HG03575 (cell line): ENCODE data around the gene CHI3L1.
"Not testable (repeated sequence)": the region's sequence is repeated elsewhere in the genome, so short reads cannot be mapped to it uniquely, and the experiment has no call there.

Experiments
- ATAC-seq: cut with Tn5 transposase; IDR thresholded peaks from one replicate; pipeline ENCODE4 v1.9.1; 2021; ENCODE audit not compliant: unreplicated experiment, insufficient number of reproducible peaks, low FRiP score; ENCODE audit errors: extremely low read depth

The CHI3L1 gene

DNA sequence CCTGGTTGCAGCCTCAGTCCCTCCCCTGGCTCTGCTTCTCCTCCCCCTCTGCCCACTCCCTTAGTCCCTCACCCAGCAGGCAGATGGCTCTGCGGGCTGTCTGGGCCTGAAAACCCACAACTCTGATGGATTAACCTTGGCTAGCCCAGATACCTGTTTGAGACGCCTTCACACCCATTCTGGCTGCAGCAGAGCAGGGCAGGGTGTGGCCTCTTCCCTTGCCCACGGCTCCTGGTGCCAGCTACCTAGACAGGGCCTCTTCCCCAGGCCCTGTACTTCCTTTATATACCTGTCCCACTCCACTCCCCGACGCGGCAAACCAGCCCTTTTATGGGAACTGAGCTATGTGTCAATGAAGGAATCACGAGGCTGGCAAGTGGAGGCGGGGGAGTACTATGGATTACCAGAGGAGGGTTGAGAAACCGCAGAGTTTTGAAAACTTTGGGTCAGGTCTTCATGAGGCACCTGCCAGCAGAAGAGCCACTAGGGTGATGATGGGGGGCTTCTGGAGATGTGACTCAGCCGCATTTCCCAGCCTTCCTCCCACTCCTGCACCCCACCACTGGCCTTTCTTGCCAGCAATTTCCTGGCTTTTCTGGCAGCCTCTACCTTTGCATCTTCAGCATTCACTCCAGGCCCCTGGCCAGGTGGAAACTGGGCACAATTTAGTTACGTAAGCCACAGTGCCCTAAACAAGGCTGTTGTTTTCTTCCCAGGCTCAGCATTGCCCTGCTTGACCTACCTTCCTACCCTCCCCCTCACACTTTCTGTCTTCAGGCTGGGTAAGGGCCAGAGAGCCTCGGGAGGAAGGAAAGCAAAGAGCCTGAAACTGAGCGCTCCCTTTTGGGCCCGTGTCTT is at the start of gene CHI3L1:
TSS of gene CHI3L1 (minus strand) at position 259 of the 858 bp plus-strand sequence. CDS start at position 178, 81 bp downstream.
- ATAC-seq = no peak

DNA sequence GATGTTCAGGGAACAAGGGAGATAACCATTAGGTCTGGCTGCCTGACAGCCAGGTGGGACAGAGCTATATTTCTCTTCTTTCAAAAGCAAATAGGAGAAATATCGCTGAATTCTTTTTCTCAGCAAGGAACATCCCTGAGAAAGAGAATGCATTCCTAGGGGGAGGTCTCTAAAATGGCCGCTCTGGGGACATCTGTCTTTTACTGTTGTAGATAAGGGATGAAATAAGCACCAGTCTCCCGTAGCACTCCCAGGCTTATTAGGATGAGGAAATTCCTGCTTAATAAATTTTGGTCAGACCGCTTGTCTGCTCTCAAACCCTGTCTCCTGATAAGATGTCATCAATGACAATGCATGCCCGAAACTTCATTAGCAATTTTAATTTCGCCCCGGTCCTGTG is 48.4 kb upstream of the CHI3L1 start:
- ATAC-seq = not testable (repeated sequence)

DNA sequence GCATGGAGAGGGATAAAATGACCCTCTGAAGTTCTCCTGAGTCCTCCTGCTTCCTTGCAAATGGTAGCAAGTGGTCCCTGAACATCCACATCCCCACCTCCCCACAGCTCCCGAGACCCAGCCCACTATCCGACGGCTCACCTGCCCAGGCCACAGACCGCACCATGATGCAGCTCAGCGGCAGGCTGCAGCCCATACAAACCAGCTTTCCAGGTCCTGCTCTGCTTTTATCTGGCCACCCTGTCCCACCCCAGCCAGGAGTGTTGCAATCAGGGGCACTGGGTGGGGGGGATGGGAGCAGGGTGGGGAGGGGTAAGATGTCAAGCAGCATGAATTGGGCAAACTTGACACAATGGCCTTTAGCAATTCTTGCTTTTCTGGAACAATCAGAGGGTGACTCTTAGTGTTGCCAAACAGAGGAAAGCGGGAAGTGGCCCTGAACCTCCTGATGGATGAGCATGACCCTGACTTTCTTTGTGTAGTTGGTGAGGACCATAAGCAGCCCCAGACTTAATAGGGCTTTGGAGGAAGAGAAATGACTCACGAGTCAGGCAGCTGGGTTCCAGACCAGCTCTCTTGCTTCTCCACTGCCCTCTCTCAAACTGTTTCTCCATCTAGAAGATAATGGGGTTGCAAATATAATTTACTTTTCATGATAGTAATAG is 43.1 kb upstream of the CHI3L1 start, which contains the start of gene CHIT1:
TSS of gene CHIT1 (minus strand) at position 203 of the 665 bp plus-strand sequence. CDS start at position 166, 37 bp downstream.
- no peak for ATAC-seq

DNA sequence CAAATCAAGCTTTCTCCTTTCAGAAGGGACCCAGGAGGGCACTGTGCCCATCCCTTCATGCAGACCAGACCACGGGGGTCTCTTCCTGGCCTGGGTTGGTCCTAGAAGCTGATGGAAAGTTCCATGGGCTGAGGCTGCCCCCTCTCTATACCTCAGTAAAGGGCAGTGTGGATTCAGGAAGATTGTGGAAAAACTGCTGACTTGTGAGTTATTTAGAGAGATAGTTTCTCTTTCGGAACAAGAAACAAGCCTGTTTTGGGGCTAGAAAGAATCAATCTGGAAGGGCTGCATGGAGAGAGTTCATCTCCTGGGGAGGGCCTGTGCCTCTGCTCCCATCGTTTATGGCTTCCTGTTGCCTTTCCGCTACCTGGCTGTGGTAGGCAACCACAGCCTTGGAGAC is 42.2 kb upstream of the CHI3L1 start:
- no peak for ATAC-seq

DNA sequence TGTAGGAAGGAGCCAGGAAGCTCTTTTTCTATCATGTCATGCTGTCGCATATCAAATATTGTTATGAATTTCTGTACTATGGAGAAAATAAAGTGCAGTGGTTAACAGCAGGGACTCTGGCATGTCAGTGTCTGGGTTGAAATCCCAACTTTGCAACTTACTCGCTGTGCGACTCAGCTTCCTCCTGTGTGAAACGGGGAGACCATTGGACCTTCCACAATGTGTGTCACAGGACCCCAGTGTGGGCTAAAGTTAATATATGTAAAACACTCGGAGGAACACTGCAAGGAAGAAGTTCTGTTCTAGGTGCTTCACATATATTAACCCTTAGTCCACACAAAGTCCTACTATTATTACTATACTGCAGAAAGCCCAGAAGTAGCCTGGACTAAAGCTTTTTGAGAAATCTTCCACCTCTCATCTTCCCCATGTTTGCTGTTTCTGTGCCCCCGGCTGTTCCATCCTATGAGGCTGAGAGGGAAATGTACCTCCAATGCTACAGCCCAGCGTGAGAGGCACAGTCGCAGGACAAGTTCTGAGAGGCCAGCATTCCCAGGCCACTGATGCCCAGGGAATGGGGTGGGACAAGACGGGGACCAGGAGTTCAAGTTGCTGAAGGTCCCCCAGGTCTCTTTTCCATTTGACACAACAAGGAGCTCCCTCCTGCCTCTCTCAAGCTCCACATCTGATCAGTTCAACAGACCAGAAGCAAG is 41.0 kb upstream of the CHI3L1 start:
- ATAC-seq = no peak

DNA sequence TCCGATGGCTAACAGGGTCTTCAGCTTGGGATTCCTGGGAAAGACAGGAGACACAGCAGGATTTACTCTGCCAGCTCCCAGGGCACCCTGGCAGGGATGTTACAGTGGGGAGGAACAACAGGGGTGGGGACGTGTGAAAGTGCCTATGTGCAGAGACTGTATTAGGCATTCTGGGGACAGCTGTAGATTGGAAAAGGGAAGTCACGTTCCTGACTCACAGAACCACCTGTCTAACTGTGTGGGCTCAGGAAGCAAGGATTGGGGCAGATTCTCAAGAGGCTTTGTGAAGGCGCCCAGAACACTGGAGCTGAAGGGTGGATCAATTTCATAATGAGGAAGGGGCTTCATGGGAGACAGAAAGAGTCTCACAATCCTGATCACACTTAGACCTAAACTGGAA is 38.6 kb upstream of the CHI3L1 start:
- no peak for ATAC-seq

DNA sequence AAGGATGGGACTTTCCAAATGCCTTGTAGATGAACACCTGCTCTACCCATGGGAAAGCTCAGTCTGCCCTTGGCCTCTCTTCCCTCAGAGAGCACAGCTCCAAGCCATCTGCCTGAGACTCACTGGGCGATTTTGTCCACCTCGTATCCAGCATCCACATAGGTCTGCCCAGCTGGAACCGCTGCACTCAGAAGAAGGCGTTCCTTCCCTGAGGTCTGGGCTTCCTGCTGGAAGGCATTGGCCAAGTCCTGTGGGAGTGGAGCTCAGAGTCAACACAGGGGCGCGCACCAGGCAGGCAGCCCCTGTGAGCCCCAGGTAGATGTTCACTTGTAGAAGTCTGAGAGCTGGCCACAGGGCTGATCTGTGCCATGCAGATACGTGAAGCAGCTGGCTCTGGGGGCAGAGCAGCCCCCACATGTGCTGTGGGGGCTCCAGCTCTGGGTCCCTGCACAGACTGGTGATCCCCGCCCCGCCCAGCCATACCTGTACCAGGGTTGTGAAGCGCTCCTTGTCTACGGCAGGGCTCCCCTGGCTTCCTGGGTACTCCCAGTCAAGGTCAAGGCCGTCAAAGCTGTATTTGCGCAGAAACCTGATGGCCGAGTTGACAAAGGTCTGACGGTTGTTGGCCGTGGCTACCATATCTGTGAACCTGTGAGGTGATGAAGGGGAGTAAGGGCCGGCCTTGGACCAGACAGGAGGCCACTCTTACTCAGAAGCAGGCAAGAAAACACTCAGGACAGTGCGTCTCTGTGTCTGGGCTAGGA is 36.7 kb upstream of the CHI3L1 start:
- ATAC-seq = no peak

DNA sequence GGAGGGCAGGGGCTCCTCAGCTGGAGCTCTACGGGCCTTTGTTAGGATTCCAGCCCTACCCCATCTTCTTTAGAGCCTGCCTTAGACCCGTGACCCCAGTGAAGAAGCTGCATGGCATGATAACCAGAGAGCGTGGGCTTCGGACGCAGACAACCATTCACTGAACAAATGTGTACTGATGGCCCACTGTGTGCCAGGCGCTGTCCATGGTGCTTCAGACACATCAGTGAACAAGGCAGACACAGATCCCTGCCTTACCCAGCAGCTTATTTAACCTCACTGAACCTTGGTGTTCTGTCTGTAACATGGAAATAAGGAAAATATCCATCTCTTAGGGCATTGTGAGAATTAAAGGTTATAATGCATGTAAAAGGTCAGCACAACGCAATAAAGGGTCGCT is 33.4 kb upstream of the CHI3L1 start:
- ATAC-seq = no peak

DNA sequence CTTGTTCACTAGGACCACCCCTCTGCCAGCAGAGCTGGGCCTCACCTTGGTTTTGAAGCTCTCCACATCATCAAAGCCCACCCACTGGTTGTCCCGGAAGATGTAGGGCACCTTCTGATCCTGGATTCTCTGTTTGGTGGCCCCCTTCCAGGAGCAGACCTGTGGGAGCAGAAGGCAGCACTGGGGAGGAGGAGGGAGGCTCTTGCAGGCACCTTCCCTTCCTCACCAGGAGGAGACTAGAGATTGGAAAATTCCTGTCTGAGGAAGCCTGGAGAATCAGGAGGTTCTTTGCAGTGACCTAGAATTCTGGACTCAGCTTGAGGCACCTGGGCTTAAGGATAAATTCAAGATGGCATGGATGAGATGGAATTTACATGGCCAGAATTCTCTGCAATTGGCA is 32.7 kb upstream of the CHI3L1 start:
- ATAC-seq = no peak

DNA sequence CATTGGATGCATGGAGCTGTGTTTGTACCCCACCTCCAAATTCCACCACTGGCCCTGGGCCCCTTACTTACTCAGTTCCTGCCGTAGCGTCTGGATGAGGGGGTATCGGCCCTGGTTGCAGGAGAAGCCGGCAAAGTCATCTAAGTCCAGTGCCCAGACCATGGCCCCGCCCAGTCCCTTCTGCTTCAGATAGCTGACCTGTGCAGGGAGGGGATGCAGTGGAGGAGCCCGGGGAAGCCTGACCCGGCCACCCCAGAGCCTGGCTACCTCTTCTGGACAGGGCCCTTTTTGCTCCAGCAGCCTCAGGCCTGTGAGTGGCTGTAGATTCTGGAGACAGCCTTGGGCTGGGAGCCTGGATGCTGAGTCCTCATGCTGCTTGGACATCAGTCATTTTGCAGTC is 31.2 kb upstream of the CHI3L1 start:
- ATAC-seq = no peak

DNA sequence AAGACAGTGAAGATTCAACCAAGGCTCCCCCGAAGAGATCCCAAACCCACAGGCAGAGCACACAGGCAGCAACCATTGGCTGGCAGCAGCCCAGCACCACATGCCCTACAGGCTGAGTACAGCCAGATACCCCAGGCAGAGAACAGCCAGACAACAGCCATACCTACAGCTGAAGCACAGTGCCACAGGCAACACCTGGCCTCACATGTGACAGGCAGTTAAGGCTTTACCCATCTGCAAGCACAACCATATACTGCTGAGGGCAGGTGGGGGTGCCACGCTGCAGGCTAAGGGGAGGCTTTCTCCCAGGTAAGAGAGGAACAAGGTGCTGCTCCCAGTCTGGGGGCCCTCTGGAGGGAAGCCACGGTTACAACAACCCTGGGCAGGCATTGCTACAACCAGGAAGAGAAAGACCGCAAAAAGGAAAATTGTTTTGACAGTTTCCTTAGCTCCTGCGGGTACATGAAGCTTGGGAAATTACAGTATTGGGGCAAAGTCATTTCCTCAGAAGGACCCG is 30.7 kb upstream of the CHI3L1 start:
- ATAC-seq = no peak

DNA sequence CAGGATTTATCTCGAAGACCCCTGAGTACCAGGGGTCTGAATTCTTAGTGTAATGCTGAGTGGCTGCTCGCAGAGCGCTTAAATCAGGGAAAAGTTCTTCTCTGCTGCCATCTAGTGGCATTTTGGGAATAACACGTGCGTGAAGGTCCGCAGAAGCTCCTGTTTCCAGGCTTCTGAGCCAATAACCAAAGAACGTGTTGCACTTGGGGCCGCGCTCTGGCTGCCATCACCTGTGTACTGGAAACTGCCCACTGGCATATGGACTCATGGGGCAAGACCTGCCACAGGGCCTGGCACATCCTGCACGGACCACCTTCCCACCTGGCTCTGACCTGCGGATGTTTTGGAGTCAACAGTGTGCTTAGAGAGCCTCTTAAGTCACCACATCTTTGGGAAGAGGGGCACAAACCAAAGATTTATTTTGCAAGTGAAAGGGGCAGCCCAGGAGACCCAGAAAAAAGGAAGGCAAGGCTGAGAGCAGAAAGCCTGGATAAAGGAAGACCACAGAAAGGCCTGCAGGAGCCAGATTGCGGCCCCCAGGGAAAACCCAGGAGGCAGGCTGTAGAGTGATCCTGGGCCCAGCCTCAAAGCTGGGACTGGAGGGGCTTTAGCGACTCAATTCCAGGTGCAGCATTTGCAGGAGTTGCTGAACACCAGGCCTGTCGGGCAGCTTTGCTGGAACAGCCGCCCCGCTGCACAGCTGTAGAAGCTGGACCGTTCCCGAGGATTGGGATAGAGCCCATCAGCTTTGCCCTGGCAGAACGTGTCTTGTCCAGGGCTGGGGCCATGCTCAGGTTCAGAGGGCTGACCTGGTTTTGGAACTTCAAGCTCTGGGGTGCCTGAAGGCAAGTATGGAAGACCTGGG is 30.0 kb upstream of the CHI3L1 start:
- no peak for ATAC-seq

DNA sequence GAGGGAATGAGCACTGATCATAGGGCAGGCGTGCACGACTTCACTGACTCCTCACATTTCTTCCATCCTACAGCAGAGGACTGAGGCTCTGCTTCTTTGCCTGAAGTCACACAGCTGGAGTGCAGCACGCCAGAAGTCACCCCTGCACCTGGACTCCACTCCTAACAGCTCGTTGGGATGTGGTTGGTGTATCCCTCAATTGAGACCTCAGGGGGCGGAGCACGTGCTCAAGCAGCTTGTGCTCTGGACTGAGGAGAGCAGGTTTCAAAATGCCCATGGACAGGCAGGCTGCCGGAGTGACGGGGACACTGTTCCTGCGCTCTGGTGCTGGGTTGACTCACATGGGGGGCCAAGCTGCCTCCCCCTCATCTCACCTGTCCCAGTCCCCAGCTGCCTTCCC is 29.1 kb upstream of the CHI3L1 start:
- no peak for ATAC-seq

DNA sequence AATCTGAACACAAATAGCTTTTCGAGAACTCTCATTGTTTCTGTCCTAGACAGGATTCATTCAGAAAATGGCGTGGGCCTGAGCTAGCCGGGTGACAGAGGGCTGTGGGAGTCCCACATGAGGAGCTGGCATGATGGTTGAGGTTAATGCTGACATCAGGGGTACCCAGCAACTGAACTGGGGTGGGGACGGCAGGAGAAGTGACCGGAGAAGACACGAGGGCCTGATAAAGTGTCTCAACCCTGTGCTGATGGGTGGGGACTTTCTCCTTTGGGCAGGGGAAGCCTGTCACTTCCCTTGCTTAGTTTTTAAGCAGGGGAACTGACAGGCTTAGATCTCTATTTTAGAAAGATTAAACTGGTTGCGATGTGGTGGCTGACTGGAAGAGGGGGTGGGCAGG is 28.4 kb upstream of the CHI3L1 start:
- no peak for ATAC-seq

DNA sequence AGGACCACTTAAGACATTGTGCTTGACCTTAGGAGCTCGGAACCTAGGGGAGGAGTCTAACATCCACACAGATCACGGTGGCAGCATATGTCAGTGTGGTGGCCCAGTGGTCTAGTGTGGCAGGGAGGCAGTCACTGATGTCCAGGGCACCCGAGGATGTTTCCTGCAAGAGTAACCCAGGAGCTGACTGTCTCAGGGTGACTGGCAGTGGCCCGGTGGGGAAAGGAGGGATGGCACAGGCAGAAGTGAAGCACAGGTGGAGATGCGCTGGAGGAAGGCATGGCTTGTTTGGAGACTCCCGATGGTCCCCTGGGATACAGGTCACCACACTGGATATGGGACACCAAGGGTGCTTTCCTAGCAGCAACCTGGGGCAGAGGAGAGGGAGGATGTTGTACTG is 26.6 kb upstream of the CHI3L1 start:
- no peak for ATAC-seq

DNA sequence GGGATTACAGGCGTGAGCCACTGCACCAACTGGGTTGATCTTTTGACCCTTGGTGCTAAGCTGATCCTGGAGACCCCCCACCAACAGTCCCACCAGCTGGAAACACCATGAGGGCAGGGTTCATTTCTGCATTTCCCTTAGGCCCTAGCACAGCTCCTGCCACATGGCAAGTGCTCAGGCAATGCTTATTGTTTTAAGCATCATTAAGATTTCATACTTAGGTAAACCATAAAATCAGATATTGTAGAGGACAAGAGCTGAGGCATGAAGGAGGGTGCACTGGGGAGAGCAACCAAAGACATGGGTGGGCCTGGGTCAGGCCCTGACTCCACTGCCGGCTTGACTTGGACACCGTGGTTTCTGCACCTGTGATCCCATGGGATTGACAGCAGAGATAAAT is 25.3 kb upstream of the CHI3L1 start:
- no peak for ATAC-seq

DNA sequence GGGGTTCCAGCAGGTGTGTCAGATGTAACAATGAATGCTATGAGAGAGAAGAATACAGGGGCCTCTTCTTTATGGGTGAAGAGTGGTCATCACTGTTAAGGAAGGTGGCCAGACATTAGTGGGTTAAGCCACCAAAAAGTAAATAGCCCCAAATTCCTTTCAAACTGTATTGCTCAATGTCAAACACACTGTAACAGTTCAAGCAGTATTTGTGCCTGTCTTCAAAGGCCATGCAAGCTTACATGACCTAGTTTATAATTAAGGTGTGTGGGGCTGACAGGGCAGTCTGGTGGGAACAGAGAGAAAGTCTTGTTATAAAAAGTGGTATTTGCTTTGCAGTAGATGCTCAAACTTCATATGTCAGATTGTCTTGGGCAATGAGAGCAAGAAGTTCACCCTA is 24.5 kb upstream of the CHI3L1 start:
- ATAC-seq = no peak

DNA sequence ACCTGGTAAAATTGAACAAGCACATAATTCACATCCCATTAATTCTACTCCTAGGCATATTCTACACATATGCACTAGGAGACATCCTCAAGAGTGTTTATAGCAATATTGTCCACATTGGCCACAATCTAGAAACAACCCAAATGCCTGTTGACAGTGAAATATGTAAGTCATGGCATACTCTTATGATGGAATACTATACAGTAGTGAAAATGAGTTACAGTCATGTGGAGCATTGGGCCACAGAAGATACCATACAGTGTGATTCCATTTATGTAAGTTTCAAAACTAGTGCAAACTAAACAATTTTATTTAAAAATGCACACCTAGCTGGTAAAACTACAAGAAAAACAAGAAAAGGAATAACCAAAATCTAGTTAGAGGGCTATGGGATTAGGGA is 23.8 kb upstream of the CHI3L1 start:
- ATAC-seq = no peak
